Panc1 (cell line): ENCODE measurements around the gene PORCN. TPM values are rescaled to one million over a fixed set of nuclear protein-coding genes. Genes with fewer than 3 reads are reported as not detected.
A peak's percentile ranks its signal among the peaks of the same experiment; 100 is the strongest.

Source experiments
- ATAC-seq: fragments of 200-7000 bp; cut with Tn5 transposase; 2 replicates; pipeline ENCODE4 v1.9.1; 2020; ENCODE audit warnings: mild to moderate bottlenecking, moderate library complexity
- BruUV-seq: library from RNA; stranded (reverse); fragments of 400-500 nt; replicated peaks from 2 replicates; lab custom pipeline; 2021; lab: Mats Ljungman, UMichigan
- CTCF ChIA-PET: fragments of 300-600 bp; sonication (Branson Sonifier 250); formaldehyde crosslinking; loops from one replicate; lab custom pipeline; 2022; ENCODE audit warnings: antibody characterized with exemption; lab: Charles Lee
- POLR2A ChIA-PET: fragments of 300-600 bp; sonication (Branson Sonifier 250); formaldehyde crosslinking; loops from one replicate; lab custom pipeline; 2022; ENCODE audit warnings: antibody characterized with exemption; lab: Charles Lee
- DNase-seq: peaks from one replicate; pipeline ENCODE4 v3.0.0-alpha.2; 2010; ENCODE audit warnings: low read depth, low spot score
- H3K27ac ChIP-seq: 2 replicates; pipeline ENCODE4 v1.5.1; 2011; ENCODE audit warnings: mild to moderate bottlenecking, low read length, inconsistent platforms
- H3K27me3 ChIP-seq: fragments of 200-500 bp; sonication (Bioruptor generic); 2 replicates; pipeline ENCODE4 v1.6.0; 2014; ENCODE audit warnings: low read length, inconsistent platforms; ENCODE audit not compliant: control insufficient read depth, insufficient read depth
- H3K36me3 ChIP-seq: fragments of 200-500 bp; sonication (Bioruptor generic); 2 replicates; pipeline ENCODE4 v1.5.1; 2014; ENCODE audit warnings: inconsistent platforms, mild to moderate bottlenecking, low read length, moderate library complexity; ENCODE audit not compliant: control insufficient read depth, insufficient read depth
- H3K4me1 ChIP-seq: 2 replicates; pipeline ENCODE4 v1.5.1; 2011; ENCODE audit warnings: inconsistent platforms, mild to moderate bottlenecking, low read length, moderate library complexity; ENCODE audit not compliant: control insufficient read depth, insufficient read depth
- H3K4me3 ChIP-seq, 2 experiments: 2 replicates each; pipeline ENCODE4 v1.5.1; 2011 to 2012; ENCODE audit warnings: low read depth in 2 of 2, low read length in 2 of 2, mild to moderate bottlenecking in 2 of 2, inconsistent platforms in 1 of 2, moderate library complexity in 1 of 2
- H3K9me3 ChIP-seq: fragments of 200-500 bp; sonication (Bioruptor generic); 2 replicates; pipeline ENCODE4 v1.5.1; 2014; ENCODE audit warnings: low read depth, mild to moderate bottlenecking, inconsistent platforms, low read length, moderate library complexity; ENCODE audit not compliant: control insufficient read depth, insufficient read depth
- CTCF ChIP-seq: fragments of 450-650 bp; IDR thresholded peaks from 2 replicates; pipeline ENCODE4 v1.5.1; 2017; ENCODE audit warnings: mild to moderate bottlenecking
- POLR2AphosphoS5 ChIP-seq: IDR thresholded peaks from 2 replicates; pipeline ENCODE4 v1.6.1; 2012; ENCODE audit warnings: mild to moderate bottlenecking, low read depth, low read length, moderate library complexity
- SIN3A ChIP-seq: IDR thresholded peaks from 2 replicates; pipeline ENCODE4 v1.6.1; 2012; ENCODE audit warnings: low read depth, mild to moderate bottlenecking, low read length, moderate library complexity, borderline replicate concordance; ENCODE audit not compliant: insufficient read depth
- TCF7L2 ChIP-seq: IDR thresholded peaks from 2 replicates; pipeline ENCODE4 v1.6.1; 2011; ENCODE audit warnings: mild to moderate bottlenecking, low read depth, low read length, inconsistent platforms
- in situ Hi-C: cut with HindIII; loops from 2 replicates; pipeline ENCODE4 v1.10.0; 2016; ENCODE audit warnings: low sequenced_read_pairs, low pct_unique_long_range_greater_than_20kb
- intact Hi-C: fragments of 100-400 bp; cut with micrococcal nuclease; formaldehyde crosslinking; loops from one replicate; pipeline ENCODE4 v1.10.0; 2022; ENCODE audit not compliant: unreplicated experiment
- total RNA-seq: library from RNA; stranded (reverse); gene quantifications from one replicate; pipeline ENCODE4 v1.2.1, GENCODE V29; 2021; ENCODE audit not compliant: unreplicated experiment
- TF ChIP-seq, protein P1 (sequence below), 2 experiments: IDR thresholded peaks; 2 replicates each; pipeline ENCODE4 v1.6.1; 2011 to 2012; ENCODE audit warnings: low read depth in 2 of 2, control low read depth in 1 of 2, low read length in 1 of 2, mild to moderate bottlenecking in 1 of 2, moderate library complexity in 1 of 2; ENCODE audit not compliant: insufficient read depth in 1 of 2

Gene PORCN
- total RNA-seq, 1 experiment from 2014 or later, result 8.6 TPM

- H3K36me3 ChIP-seq, result no peaks in the 10 kb centered on the region
- CTCF ChIA-PET, result no interaction called here
Observed at GRCh38 chrX:48461830-48462229, 47.0 kb upstream of the PORCN start.

DNA sequence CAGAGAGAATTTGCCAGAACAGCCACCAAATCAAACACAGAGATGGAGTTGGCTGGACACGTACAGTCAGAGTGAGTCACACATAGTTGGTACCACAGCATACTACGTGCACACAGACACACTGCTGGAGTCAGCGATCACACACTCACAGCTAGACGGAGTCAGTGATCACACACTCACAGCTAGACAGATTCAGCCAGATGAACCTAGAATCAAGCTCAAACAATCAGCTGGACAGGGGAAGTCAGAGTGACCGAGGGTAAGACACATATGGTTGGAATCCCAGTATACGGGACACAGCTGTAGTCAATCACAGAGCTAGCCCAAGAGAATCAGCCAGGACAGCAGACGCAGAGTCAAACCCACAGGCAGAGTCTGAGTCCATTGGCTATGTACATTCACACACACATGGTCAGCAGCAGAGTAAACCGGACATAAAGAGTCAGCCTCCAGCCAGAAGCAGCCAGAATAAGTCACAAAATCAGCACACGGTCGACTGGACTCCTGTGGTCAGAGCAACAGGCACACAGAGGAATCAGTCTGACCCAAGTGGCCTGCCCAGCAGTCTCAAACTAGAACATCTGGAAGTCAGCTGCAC lies 43.4 kb upstream of the PORCN start:
- no peak overlapping the region for H3K4me3 ChIP-seq
- BruUV-seq, result no TSS peak
- no peaks in the 10 kb centered on the region for H3K9me3 ChIP-seq
- intact Hi-C loops, result no loop called here
- no peak for TF ChIP-seq SIN3A
- no peak for TF ChIP-seq TCF7L2
- TF ChIP-seq, protein P1, sequence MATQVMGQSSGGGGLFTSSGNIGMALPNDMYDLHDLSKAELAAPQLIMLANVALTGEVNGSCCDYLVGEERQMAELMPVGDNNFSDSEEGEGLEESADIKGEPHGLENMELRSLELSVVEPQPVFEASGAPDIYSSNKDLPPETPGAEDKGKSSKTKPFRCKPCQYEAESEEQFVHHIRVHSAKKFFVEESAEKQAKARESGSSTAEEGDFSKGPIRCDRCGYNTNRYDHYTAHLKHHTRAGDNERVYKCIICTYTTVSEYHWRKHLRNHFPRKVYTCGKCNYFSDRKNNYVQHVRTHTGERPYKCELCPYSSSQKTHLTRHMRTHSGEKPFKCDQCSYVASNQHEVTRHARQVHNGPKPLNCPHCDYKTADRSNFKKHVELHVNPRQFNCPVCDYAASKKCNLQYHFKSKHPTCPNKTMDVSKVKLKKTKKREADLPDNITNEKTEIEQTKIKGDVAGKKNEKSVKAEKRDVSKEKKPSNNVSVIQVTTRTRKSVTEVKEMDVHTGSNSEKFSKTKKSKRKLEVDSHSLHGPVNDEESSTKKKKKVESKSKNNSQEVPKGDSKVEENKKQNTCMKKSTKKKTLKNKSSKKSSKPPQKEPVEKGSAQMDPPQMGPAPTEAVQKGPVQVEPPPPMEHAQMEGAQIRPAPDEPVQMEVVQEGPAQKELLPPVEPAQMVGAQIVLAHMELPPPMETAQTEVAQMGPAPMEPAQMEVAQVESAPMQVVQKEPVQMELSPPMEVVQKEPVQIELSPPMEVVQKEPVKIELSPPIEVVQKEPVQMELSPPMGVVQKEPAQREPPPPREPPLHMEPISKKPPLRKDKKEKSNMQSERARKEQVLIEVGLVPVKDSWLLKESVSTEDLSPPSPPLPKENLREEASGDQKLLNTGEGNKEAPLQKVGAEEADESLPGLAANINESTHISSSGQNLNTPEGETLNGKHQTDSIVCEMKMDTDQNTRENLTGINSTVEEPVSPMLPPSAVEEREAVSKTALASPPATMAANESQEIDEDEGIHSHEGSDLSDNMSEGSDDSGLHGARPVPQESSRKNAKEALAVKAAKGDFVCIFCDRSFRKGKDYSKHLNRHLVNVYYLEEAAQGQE (IDR thresholded peaks at IDR 0.05; ENCODE audit: insufficient read depth in 1 of 2, low read depth in 2 of 2, low read length in 1 of 2), result no peak
- TF ChIP-seq CTCF, result no peak
- TF ChIP-seq POLR2AphosphoS5, result no peak
- ChIA-PET CTCF (no interaction called here), POLR2A (interaction anchor here (0.5 kb wide), 1 partner anchor 9 kb away, joined by 6 read pairs; no protein-coding TSS in a partner anchor)
- H3K4me1 ChIP-seq, result no peaks in the 10 kb centered on the region
- H3K27me3 ChIP-seq, result no peaks in the 10 kb centered on the region
- no peaks in the 10 kb centered on the region for H3K36me3 ChIP-seq
- no peak for DNase-seq
- ATAC-seq, result 0 out of 2 replicates have a peak, but pooled peaks have one; percentile 16
- no peak overlapping the region for H3K27ac ChIP-seq
- in situ Hi-C loops, result no loop called here

More at GRCh38 chrX:48461830-48462229, 47.0 kb upstream of the PORCN start:
- H3K4me3 ChIP-seq, result no peak overlapping the region
- in situ Hi-C loops (no loop called here), intact Hi-C loops (no loop called here)
- H3K9me3 ChIP-seq, result no peaks in the 10 kb centered on the region
- H3K27ac ChIP-seq, result no peak overlapping the region
- POLR2A ChIA-PET, result no interaction called here
- BruUV-seq, result no TSS peak
- TF ChIP-seq TCF7L2 (no peak), CTCF (no peak), POLR2AphosphoS5 (no peak), SIN3A (no peak)
- TF ChIP-seq, protein P1 (IDR thresholded peaks at IDR 0.05; ENCODE audit: insufficient read depth in 1 of 2, low read depth in 2 of 2, low read length in 1 of 2), result no peak
- DNase-seq (no peak), ATAC-seq (no peak)
- H3K4me1 ChIP-seq, result no peaks in the 10 kb centered on the region
- H3K27me3 ChIP-seq, result no peaks in the 10 kb centered on the region
